Measurements from ENCODE around the gene RAB36.

The RAB36 gene

DNA sequence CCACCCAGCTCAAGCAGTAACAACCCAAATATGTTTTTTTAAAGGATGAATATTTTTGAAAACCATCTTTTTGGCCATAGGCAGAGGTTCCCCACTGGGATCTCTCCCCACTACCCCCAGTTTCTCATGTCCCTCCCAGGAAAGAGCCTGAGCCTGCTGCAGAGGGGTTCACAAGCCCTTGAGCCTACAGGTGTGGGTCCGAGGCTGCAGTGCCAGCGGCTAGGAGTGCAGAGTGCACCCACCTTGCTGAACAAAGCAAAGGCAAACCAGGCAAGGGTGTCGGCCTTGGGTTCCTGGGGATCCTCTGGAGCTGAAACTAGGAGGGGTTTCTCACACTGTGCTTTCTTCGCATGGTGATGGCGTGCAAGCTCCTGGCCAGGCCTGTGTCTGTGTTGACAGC is 40.0 kb upstream of the RAB36 start:
- no peak for DNase-seq (ENCODE audit: low read depth, low spot score)
- TF ChIP-seq, protein P1, sequence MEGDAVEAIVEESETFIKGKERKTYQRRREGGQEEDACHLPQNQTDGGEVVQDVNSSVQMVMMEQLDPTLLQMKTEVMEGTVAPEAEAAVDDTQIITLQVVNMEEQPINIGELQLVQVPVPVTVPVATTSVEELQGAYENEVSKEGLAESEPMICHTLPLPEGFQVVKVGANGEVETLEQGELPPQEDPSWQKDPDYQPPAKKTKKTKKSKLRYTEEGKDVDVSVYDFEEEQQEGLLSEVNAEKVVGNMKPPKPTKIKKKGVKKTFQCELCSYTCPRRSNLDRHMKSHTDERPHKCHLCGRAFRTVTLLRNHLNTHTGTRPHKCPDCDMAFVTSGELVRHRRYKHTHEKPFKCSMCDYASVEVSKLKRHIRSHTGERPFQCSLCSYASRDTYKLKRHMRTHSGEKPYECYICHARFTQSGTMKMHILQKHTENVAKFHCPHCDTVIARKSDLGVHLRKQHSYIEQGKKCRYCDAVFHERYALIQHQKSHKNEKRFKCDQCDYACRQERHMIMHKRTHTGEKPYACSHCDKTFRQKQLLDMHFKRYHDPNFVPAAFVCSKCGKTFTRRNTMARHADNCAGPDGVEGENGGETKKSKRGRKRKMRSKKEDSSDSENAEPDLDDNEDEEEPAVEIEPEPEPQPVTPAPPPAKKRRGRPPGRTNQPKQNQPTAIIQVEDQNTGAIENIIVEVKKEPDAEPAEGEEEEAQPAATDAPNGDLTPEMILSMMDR (IDR thresholded peaks at IDR 0.05; ENCODE audit: low read depth, low read length), result no peak
- H3K4me3 ChIP-seq (ENCODE audit: low read depth, low read length), result no peak overlapping the region
- in situ Hi-C loops (cut with HindIII; ENCODE audit: low sequenced_read_pairs), result no loop called here

DNA sequence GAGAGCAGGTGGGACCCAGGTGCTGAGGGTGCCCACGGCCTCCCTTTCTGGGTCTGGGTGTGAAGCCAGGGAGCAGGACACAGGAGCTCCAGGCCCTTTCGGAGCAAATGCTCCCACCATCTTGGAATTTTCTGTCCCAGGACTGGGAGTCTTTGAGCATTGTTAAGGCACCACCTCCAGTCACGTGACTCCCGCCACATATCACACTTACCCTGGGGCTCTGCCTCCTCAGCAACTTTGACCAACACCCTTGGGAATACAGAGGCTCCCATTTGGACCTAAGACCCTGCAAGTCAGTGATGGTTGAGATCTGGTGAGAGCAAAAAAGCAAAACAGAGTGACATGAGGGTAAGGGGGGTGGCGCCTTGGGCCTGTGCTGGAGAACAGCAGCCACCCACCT is 39.4 kb upstream of the RAB36 start:
- in situ Hi-C loops (cut with HindIII; ENCODE audit: low sequenced_read_pairs), result no loop called here
- H3K4me3 ChIP-seq (ENCODE audit: low read depth, low read length), result no peak overlapping the region
- TF ChIP-seq, protein P1 (IDR thresholded peaks at IDR 0.05; ENCODE audit: low read depth, low read length), result no peak
- DNase-seq (ENCODE audit: low read depth, low spot score), result no peak

- TF ChIP-seq, protein P1 (IDR thresholded peaks at IDR 0.05; ENCODE audit: low read depth, low read length), result no peak
- no peak for DNase-seq (ENCODE audit: low read depth, low spot score)
Measured at GRCh38 chr22:23106344-23106743, 38.9 kb upstream of the RAB36 start.

DNA sequence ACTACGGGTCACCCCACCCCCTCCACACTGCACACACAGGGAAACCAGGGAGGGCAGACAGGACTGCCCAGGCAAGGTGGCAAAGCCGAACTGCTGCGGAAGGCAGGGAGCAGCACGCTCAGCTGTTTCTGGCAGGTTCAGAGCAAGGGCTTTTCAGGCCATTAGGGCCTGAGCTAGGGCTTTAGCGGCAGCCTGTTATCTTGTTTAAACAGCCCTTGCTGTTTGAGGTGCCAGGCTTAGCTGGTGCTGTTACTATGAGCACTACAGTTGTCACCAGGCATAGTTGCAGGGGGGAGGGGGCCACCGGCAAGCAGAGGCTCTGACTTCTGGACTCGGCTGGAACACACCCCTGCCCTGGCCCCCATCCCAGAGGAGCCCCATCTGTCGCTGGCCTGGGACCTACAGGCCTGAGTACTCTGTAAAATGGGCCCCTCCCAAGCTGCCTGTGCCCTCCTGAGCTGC is 38.3 kb upstream of the RAB36 start:
- H3K4me3 ChIP-seq (ENCODE audit: low read depth, low read length), result no peak overlapping the region
- DNase-seq (ENCODE audit: low read depth, low spot score), result no peak
- TF ChIP-seq, protein P1 (IDR thresholded peaks at IDR 0.05; ENCODE audit: low read depth, low read length), result no peak
- in situ Hi-C loops (cut with HindIII; ENCODE audit: low sequenced_read_pairs), result no loop called here

More at GRCh38 chr22:23106344-23106743, 38.9 kb upstream of the RAB36 start:
- no peak overlapping the region for H3K4me3 ChIP-seq (ENCODE audit: low read depth, low read length)
- in situ Hi-C loops (cut with HindIII; ENCODE audit: low sequenced_read_pairs), result no loop called here

DNA sequence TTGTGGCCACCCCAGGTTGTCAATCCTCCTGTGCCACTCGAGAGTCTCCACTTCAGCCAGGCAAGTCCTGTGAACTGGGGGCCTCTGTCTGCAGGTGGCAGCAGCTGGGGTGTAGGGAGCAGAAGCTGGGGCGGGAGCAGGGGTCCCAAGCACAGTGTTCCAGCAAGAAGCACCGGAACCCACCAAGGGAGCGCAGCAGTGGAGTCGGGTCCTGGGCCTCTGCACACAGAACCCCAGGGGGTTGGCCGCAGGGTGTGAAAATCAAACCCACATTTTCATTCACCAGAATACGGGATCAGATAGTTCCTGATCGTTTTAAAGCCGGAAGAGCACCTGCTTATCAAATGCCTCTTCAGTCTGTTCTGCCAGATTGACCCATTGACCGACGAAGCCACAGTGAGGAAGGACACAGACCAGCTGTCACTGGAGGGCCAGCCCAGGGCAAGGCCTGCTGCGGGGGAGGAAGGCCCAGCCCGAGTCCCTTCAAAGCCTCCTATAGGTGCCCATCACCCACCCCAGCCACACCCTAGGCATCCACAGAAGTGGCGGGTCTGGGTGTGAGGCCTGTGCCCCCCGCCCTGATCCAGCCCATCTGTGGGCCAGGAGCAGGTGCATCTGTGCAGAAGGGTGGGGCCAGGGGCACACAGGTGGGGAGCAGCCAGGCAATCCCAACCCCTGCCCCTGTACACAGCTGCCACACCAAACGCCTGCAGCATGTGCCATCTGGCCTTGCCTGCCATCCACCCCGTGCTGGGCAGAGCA is 37.6 kb upstream of the RAB36 start:
- DNase-seq (ENCODE audit: low read depth, low spot score), result no peak
- TF ChIP-seq, protein P1 (IDR thresholded peaks at IDR 0.05; ENCODE audit: low read depth, low read length), result no peak
- in situ Hi-C loops (cut with HindIII; ENCODE audit: low sequenced_read_pairs), result no loop called here
- no peak overlapping the region for H3K4me3 ChIP-seq (ENCODE audit: low read depth, low read length)

- TF ChIP-seq, protein P1 (IDR thresholded peaks at IDR 0.05; ENCODE audit: low read depth, low read length), result no peak
- DNase-seq (ENCODE audit: low read depth, low spot score), result no peak
- H3K4me3 ChIP-seq (ENCODE audit: low read depth, low read length), result no peak overlapping the region
- in situ Hi-C loops (cut with HindIII; ENCODE audit: low sequenced_read_pairs), result no loop called here
Measured at GRCh38 chr22:23108249-23109078, 36.8 kb upstream of the RAB36 start.

All from astrocyte of the spinal cord (primary cell).